Measurements from ENCODE around the gene SLC17A9.
"Not testable (repeated sequence)": the region's sequence is repeated elsewhere in the genome, so short reads cannot be mapped to it uniquely, and the experiment has no call there.

The SLC17A9 gene

GRCh38 chr20:62959998-62960436, 7.5 kb downstream of the SLC17A9 start:
- Histone ChIP-seq H3K4me1 (ENCODE audit: control insufficient read depth, insufficient read depth, low read length) (no peaks in the 10 kb centered on the region), H3K4me3 (ENCODE audit: low read depth, low read length) (no peak overlapping the region), H3K36me3 (ENCODE audit: control insufficient read depth, insufficient read depth, low read length) (peaks cover 34% of the 10 kb centered on the region), H3K27ac (ENCODE audit: low read depth, low read length) (no peak overlapping the region), H3K9ac (ENCODE audit: low read depth, low read length) (no peak overlapping the region), H3K9me3 (ENCODE audit: control insufficient read depth, insufficient read depth, low read length) (no peaks in the 10 kb centered on the region), H3K27me3 (ENCODE audit: control insufficient read depth, insufficient read depth, low read length) (no peaks in the 10 kb centered on the region)

GRCh38 chr20:62960446-62961309, 8.2 kb downstream of the SLC17A9 start:
- not testable (repeated sequence) for H3K9ac ChIP-seq (ENCODE audit: low read depth, low read length); H3K4me3 ChIP-seq (ENCODE audit: low read depth, low read length); H3K9me3 ChIP-seq (ENCODE audit: control insufficient read depth, insufficient read depth, low read length); H3K4me1 ChIP-seq (ENCODE audit: control insufficient read depth, insufficient read depth, low read length); H3K27ac ChIP-seq (ENCODE audit: low read depth, low read length); H3K27me3 ChIP-seq (ENCODE audit: control insufficient read depth, insufficient read depth, low read length)
- peaks cover 34% of the 10 kb centered on the region for H3K36me3 ChIP-seq (ENCODE audit: control insufficient read depth, insufficient read depth, low read length)

DNA sequence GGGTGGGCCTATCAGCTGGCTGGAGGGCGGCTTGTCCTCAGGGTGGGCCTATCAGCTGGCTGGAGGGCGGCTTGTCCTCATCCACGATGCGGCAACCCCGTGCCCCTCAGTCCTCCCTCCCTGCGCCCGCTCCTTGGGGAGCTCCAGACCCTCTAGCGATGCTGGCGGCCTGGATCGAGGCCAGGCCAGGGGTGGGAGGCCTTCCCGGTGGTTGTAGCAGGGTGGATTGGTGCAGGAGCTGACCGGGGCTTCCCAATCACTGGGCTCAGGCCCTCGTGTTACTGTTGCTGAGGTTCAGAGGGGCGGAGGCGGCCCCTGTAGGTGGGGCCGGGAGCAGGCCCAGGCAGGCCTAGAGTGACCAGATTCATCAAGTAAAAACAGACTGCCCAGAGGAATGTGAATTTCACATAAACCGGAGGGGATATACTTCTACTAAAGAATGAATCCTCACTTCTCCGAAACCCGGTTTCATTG, 8.8 kb downstream of the SLC17A9 start:
- Histone ChIP-seq H3K27me3 (ENCODE audit: control insufficient read depth, insufficient read depth, low read length) (no peaks in the 10 kb centered on the region), H3K9ac (ENCODE audit: low read depth, low read length) (no peak overlapping the region)

DNA sequence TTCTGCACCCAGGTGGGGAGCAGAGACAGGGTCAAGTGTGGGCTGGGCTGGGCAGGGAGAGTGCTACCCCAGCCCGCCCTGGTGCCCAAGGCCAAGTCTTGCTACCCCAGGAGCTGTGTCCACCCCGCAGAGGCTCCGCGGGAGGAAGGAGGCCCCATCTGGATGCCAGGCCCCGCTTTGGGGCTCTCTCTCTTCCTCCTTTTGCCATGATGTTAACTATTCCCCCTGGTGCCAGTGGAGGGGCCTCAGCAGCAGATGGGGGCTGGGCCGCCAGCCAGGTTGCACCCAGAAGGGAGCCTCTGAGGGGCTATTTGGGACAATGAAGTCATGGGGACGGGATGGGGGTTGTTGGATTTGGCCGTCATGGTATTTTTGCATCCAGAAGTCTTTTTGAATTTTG, 9.3 kb downstream of the SLC17A9 start:
- no peak overlapping the region for H3K9ac ChIP-seq (ENCODE audit: low read depth, low read length)

More for the DNA sequence above, 8.8 kb downstream of the SLC17A9 start:
- no peaks in the 10 kb centered on the region for H3K4me1 ChIP-seq (ENCODE audit: control insufficient read depth, insufficient read depth, low read length)
- no peaks in the 10 kb centered on the region for H3K9me3 ChIP-seq (ENCODE audit: control insufficient read depth, insufficient read depth, low read length)
- H3K4me3 ChIP-seq (ENCODE audit: low read depth, low read length): no peak overlapping the region
- H3K27ac ChIP-seq (ENCODE audit: low read depth, low read length): no peak overlapping the region
- H3K36me3 ChIP-seq (ENCODE audit: control insufficient read depth, insufficient read depth, low read length): peaks cover 33% of the 10 kb centered on the region

GRCh38 chr20:62962221-62962879, 9.8 kb downstream of the SLC17A9 start:
- H3K4me3 ChIP-seq (ENCODE audit: low read depth, low read length): no peak overlapping the region
- H3K4me1 ChIP-seq (ENCODE audit: control insufficient read depth, insufficient read depth, low read length): no peaks in the 10 kb centered on the region
- no peaks in the 10 kb centered on the region for H3K9me3 ChIP-seq (ENCODE audit: control insufficient read depth, insufficient read depth, low read length)
- no peak overlapping the region for H3K27ac ChIP-seq (ENCODE audit: low read depth, low read length)
- H3K27me3 ChIP-seq (ENCODE audit: control insufficient read depth, insufficient read depth, low read length): no peaks in the 10 kb centered on the region
- peaks cover 26% of the 10 kb centered on the region for H3K36me3 ChIP-seq (ENCODE audit: control insufficient read depth, insufficient read depth, low read length)
- no peak overlapping the region for H3K9ac ChIP-seq (ENCODE audit: low read depth, low read length)

More for the DNA sequence above, 9.3 kb downstream of the SLC17A9 start:
- no peaks in the 10 kb centered on the region for H3K9me3 ChIP-seq (ENCODE audit: control insufficient read depth, insufficient read depth, low read length)
- H3K4me3 ChIP-seq (ENCODE audit: low read depth, low read length): no peak overlapping the region
- H3K27me3 ChIP-seq (ENCODE audit: control insufficient read depth, insufficient read depth, low read length): no peaks in the 10 kb centered on the region
- H3K36me3 ChIP-seq (ENCODE audit: control insufficient read depth, insufficient read depth, low read length): peaks cover 29% of the 10 kb centered on the region
- no peak overlapping the region for H3K27ac ChIP-seq (ENCODE audit: low read depth, low read length)
- no peaks in the 10 kb centered on the region for H3K4me1 ChIP-seq (ENCODE audit: control insufficient read depth, insufficient read depth, low read length)

DNA sequence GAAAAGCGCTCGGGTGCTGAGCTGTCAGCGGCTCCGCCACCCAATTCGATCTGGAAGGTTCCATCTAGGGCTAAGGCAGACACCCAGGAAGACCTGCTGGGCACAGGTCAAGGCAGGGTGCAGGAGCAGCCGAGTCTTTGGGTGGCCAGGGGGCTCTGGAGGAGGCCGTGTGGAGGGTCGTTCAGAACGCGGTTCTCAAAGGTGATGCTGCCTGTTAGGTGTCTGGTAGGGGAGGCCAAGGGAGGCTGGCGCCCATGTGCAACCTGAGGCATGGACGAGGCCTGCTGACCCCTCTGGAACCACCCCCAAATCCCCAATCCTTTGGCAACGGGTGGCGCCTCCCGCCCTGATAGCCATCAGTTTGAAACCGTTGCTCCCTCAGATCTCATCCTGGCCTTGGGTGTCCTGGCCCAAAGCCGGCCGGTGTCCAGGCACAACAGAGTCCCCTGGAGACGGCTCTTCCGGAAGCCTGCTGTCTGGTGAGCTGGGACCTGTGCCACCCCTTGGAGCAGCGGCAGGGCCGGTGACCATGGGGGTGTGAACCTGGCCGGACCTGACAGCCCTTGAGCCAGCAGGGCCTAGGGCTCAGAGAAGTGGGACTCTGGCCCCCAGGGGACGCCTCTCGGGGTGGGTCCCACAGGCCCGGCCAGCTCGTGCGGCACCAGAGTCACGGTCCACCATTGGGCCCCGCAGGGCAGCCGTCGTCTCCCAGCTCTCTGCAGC, 10.5 kb downstream of the SLC17A9 start:
- no peak overlapping the region for H3K9ac ChIP-seq (ENCODE audit: low read depth, low read length)
- H3K36me3 ChIP-seq (ENCODE audit: control insufficient read depth, insufficient read depth, low read length): peaks cover 19% of the 10 kb centered on the region; the same call in 1 of the 2 replicates
- H3K27me3 ChIP-seq (ENCODE audit: control insufficient read depth, insufficient read depth, low read length): no peaks in the 10 kb centered on the region
- H3K4me3 ChIP-seq (ENCODE audit: low read depth, low read length): no peak overlapping the region
- H3K4me1 ChIP-seq (ENCODE audit: control insufficient read depth, insufficient read depth, low read length): no peaks in the 10 kb centered on the region
- H3K27ac ChIP-seq (ENCODE audit: low read depth, low read length): no peak overlapping the region
- no peaks in the 10 kb centered on the region for H3K9me3 ChIP-seq (ENCODE audit: control insufficient read depth, insufficient read depth, low read length)

GRCh38 chr20:62963614-62964397, 11.3 kb downstream of the SLC17A9 start:
- no peak overlapping the region for H3K27ac ChIP-seq (ENCODE audit: low read depth, low read length)
- no peak overlapping the region for H3K9ac ChIP-seq (ENCODE audit: low read depth, low read length)
- no peak overlapping the region for H3K4me3 ChIP-seq (ENCODE audit: low read depth, low read length)
- H3K36me3 ChIP-seq (ENCODE audit: control insufficient read depth, insufficient read depth, low read length): peaks cover 18% of the 10 kb centered on the region; the same call in 1 of the 2 replicates
- H3K4me1 ChIP-seq (ENCODE audit: control insufficient read depth, insufficient read depth, low read length): no peaks in the 10 kb centered on the region
- H3K9me3 ChIP-seq (ENCODE audit: control insufficient read depth, insufficient read depth, low read length): no peaks in the 10 kb centered on the region
- H3K27me3 ChIP-seq (ENCODE audit: control insufficient read depth, insufficient read depth, low read length): no peaks in the 10 kb centered on the region

GRCh38 chr20:62964700-62965099, 12.2 kb downstream of the SLC17A9 start:
- Histone ChIP-seq H3K9me3 (ENCODE audit: control insufficient read depth, insufficient read depth, low read length) (no peaks in the 10 kb centered on the region), H3K27ac (ENCODE audit: low read depth, low read length) (no peak overlapping the region), H3K4me1 (ENCODE audit: control insufficient read depth, insufficient read depth, low read length) (no peaks in the 10 kb centered on the region), H3K9ac (ENCODE audit: low read depth, low read length) (no peak overlapping the region), H3K27me3 (ENCODE audit: control insufficient read depth, insufficient read depth, low read length) (no peaks in the 10 kb centered on the region), H3K36me3 (ENCODE audit: control insufficient read depth, insufficient read depth, low read length) (peaks cover 18% of the 10 kb centered on the region; the same call in 1 of the 2 replicates), H3K4me3 (ENCODE audit: low read depth, low read length) (no peak overlapping the region)

DNA sequence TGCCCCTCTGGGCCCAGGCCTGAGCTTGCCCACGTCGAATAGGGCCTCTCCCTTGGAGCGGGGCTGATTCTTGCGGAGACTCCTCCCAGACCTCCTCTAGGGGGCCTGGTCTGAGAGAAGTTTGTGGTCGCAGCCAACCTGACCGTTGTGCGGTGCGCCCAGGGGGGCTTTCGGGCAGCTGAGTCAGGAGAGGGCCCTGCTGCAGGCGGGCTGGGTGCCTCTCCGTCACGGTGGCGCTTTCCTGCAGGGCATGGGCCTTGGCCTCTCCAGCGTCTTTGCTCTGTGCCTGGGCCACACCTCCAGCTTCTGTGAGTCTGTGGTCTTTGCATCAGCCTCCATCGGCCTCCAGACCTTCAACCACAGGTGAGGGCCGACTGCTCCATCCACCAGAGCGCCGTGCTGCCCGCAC, 12.9 kb downstream of the SLC17A9 start:
- no peak overlapping the region for H3K9ac ChIP-seq (ENCODE audit: low read depth, low read length)
- H3K4me3 ChIP-seq (ENCODE audit: low read depth, low read length): no peak overlapping the region
- H3K27me3 ChIP-seq (ENCODE audit: control insufficient read depth, insufficient read depth, low read length): no peaks in the 10 kb centered on the region
- no peaks in the 10 kb centered on the region for H3K9me3 ChIP-seq (ENCODE audit: control insufficient read depth, insufficient read depth, low read length)
- H3K27ac ChIP-seq (ENCODE audit: low read depth, low read length): no peak overlapping the region
- peaks cover 18% of the 10 kb centered on the region; the same call in 1 of the 2 replicates for H3K36me3 ChIP-seq (ENCODE audit: control insufficient read depth, insufficient read depth, low read length)
- H3K4me1 ChIP-seq (ENCODE audit: control insufficient read depth, insufficient read depth, low read length): no peaks in the 10 kb centered on the region

Measured in HUES48 (cell line).